ENCODE results near the gene SKIC2.

Gene SKIC2

DNA sequence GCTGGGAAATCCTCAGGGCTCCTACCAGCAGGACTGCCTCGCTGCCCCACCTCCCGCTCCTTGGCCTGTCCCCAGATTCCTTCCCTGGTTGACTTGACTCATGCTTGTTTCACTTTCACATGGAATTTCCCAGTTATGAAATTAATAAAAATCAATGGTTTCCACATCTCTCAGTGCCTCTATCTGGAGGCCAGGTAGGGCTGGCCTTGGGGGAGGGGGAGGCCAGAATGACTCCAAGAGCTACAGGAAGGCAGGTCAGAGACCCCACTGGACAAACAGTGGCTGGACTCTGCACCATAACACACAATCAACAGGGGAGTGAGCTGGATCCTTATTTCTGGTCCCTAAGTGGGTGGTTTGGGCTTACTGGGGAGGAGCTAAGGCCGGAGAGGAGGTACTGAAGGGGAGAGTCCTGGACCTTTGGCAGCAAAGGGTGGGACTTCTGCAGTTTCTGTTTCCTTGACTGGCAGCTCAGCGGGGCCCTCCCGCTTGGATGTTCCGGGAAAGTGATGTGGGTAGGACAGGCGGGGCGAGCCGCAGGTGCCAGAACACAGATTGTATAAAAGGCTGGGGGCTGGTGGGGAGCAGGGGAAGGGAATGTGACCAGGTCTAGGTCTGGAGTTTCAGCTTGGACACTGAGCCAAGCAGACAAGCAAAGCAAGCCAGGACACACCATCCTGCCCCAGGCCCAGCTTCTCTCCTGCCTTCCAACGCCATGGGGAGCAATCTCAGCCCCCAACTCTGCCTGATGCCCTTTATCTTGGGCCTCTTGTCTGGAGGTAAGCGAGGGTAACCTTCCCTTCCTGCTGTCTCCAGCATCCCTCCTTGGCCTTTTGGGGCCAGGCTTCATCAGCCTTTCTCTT, 13.2 kb upstream of the SKIC2 start, which contains the start of gene CFB:
CFB (plus strand) TSS at position 589 of the 863 bp plus-strand sequence; CDS start at position 716, 127 bp downstream.
- DNase-seq: no peak

DNA sequence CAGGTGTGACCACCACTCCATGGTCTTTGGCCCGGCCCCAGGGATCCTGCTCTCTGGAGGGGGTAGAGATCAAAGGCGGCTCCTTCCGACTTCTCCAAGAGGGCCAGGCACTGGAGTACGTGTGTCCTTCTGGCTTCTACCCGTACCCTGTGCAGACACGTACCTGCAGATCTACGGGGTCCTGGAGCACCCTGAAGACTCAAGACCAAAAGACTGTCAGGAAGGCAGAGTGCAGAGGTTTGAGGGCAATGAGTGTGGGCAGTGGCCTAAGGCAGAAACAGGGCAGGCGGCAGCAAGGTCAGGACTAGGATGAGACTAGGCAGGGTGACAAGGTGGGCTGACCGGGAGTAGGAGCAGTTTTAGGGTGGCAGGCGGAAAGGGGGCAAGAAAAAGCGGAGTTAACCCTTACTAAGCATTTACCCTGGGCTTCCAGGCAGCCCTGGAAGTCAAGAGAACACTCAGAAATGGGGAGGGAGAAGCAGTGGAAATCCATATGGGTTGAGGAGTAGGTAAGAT, 12.5 kb upstream of the SKIC2 start:
- no peak for DNase-seq

DNA sequence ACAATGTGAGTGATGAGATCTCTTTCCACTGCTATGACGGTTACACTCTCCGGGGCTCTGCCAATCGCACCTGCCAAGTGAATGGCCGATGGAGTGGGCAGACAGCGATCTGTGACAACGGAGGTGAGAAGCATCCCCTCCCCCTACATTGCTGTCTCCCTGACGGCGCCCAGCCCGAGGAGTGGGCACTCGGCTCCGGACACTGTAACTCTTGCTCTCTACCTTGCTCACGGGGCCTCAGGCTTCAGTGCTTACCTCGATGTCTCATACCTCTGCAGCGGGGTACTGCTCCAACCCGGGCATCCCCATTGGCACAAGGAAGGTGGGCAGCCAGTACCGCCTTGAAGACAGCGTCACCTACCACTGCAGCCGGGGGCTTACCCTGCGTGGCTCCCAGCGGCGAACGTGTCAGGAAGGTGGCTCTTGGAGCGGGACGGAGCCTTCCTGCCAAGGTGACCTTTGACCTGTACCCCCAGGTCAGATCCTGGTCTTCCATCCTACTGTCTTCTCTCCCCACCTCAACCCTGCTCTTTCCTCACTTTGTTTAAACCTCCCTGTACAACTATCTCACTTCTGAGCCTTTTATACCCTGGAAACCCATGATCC, 11.8 kb upstream of the SKIC2 start:
- no peak for DNase-seq

DNA sequence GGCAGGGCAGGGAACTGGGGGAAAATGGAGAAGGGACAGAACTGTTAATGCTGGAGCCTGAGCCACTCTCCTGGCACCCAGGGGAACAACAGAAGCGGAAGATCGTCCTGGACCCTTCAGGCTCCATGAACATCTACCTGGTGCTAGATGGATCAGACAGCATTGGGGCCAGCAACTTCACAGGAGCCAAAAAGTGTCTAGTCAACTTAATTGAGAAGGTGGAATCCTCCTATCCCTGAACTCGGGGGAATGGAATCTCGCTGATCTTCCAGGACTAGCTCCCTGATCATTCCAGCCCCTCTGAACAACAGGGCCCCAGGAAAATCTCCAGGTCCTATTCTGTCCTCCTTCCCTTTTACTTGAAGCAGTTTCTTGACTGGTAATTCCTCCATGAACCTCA, 11.1 kb upstream of the SKIC2 start:
- DNase-seq: no peak

DNA sequence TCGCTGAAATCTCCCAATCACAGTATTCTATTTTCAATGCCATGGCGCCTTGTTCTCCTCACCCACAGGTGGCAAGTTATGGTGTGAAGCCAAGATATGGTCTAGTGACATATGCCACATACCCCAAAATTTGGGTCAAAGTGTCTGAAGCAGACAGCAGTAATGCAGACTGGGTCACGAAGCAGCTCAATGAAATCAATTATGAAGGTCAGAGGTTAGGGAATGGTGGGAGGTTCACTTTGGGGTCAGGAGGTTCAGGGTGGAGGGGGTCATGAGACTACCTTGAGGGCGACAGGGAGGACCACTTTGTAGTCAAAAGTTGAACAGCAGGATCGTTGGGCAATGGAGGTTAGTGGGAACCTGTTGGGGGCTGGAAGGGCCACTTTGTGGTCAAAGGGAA, 10.7 kb upstream of the SKIC2 start:
- DNase-seq: no peak

DNA sequence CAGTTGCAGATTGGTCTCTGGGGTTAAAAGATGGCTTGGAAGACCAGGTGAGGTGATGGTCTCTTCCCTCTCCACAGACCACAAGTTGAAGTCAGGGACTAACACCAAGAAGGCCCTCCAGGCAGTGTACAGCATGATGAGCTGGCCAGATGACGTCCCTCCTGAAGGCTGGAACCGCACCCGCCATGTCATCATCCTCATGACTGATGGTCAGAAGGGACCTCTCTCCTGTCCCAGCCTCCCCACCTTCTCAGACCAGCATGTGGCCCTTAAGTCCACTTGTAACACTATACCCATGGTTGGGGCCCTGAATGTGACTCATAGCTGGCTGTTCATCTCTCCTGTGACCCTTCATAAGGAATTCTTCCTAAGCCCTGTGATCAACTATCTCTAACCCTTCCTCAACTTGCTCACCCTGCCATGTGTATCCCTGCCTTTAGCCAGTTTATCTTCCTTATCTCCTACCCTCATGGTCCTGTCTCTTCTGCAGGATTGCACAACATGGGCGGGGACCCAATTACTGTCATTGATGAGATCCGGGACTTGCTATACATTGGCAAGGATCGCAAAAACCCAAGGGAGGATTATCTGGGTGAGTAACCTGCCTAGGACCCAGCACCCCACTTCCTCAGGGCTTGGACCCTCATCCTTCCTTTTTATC, 10.1 kb upstream of the SKIC2 start:
- DNase-seq: no peak

DNA sequence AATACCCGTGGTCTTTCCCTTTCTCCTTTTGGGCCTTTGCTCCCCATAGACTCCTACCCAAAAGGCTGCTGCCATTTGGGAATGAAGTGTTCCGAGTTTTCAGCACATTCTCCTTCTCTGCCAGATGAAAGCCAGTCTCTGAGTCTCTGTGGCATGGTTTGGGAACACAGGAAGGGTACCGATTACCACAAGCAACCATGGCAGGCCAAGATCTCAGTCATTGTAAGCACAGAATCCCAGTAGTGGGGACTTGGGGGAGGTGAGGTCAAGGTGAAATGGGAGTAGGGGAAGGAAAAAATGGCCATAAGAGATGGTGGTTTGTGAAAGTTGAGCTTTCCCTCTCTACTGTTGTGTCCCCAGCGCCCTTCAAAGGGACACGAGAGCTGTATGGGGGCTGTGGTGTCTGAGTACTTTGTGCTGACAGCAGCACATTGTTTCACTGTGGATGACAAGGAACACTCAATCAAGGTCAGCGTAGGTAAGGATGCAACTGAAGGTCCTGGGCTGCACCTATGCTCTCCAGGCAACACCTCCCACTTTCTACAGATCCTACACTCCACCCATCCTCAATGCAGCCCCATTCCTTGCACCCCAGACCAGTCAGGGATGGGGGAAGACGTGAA, 8.9 kb upstream of the SKIC2 start:
- DNase-seq: no peak

DNA sequence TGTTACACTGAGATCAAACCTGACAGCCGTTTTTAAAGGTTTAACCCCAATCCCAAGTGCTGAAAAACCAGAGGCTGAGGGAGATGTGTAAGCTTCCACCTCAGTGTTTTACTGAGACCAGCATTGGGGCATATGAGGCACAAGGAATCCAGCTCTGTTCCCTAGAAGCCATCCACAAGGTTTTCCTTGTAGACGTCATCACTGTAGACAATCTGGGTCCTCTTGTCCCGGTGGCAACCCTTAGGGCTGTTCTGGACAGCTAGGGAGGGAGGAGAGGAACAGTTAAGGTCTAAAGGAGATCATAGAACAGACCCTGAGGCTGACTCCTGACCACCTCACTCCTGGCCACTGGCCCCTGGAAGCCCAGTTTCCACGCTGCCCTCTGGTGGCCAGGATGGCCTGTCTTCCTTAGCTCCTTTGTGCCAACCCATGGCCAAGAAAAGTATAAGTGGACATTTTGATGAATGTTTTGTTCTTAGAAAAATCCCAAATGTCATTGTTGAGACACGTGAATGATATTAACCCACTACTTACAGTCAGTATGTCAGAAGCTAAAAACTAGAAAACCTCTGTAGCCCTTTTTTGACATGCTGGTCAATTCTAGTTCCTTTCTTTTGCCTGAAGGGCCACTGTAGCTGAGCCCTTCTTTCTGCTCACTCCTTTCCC, 6.7 kb upstream of the SKIC2 start:
- no peak for DNase-seq

DNA sequence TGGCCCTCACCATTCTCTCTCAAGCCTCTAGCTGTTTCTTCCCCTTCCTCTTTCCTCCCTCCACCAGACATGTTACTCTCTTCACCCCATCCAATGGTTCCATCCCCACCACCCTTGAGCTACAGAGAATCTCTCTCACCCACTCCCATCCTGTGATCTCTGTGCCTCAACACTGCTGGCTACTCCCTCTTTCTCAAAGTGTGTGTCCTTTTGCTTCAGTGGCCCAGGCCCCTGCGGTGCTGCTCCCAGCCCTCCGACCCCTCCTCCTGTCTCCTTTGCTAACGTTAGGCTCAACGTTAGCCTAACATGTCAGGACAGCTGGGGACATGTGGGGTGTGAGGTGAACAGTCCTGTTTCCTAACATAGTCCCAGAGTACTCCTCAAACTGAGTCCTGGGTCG, 6.1 kb upstream of the SKIC2 start:
- DNase-seq: no peak

DNA sequence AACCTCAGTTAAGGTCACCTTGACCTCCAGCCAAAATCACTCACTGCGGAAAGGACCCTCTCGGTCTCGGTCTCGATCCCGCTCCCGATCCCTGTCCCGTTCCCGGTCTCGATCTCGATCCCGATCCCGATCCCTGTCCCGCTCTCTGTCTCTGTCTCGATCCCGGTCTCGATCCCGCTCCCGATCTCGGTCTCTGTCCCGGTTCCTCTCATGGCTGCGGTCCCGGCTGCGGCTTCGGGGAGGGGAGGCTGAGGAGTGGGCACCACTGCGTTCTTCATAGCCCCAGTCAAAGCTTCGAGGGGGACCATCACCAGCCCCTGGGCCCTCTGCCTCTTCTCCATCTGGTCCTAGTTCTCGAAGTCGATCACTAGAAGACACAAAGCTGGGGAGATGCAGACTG, 4.5 kb upstream of the SKIC2 start:
- DNase-seq: no peak

DNA sequence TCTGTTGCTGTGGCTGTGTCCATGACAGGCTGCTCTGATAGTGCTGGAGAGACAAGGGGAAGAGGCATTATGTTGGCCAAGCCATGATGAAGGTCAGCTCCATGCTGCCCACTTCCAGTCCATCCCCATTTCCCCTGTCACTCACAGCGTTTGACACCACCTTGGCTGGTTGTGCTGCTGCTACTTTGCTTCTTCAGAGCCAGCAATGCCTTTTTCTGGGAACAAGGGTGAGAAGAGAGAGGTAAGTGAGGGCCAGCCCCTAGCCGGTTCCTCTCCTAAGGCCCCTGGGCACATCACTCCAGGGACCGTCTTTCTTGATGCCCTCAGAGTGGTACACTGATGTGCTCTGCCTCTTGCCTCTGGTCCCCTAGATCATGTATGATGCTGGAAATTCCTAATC, 2.2 kb upstream of the SKIC2 start:
- no peak for DNase-seq

DNA sequence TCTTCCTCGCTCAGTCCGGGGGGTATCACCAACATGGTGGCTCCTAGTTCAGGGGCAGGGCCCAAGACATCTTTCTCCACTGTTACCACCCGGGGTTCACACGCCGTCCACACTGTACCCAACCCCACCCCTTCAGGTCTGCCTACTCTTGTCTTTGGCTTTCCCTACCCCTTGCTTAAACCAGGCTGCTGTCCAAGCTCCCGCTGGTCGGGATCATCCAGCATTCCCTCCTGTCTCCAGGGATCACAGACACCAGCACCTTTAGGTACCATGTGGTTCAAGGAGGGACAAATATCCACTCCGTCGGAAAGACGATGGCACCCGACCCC, 599 bp upstream of the SKIC2 start:
- no peak for DNase-seq

DNA sequence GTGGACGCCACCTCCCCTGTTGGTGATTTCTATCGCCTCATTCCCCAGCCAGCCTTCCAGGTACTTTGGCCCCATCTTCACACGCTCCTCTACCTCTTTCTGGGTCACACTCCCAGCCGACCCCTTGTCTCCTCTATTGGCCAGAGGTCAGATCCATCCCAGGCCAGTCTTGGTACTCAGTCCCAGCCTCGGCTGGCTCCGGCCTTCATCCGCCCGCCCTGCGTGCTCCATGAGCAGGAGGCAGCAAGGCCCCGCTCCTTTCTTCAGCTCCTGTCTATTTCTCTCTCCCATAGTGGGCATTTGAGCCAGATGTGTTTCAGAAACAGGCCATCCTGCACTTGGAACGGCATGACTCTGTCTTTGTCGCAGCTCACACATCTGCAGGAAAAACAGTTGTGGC, 2.6 kb downstream of the SKIC2 start:
- no peak for DNase-seq

DNA sequence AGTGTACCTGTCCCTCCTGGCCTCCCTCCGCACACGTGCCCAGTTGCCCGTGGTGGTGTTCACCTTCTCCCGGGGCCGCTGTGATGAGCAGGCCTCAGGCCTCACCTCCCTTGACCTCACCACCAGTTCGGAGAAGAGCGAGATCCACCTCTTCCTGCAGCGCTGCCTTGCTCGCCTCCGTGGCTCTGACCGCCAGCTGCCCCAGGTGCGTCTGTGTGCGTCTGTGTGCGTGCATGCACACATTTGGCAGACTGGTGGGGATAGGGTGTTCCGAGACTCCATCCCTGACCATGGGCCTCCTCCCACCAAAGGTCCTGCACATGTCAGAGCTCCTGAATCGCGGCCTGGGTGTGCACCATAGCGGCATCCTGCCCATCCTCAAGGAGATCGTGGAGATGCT, 4.9 kb downstream of the SKIC2 start:
- no peak for DNase-seq

DNA sequence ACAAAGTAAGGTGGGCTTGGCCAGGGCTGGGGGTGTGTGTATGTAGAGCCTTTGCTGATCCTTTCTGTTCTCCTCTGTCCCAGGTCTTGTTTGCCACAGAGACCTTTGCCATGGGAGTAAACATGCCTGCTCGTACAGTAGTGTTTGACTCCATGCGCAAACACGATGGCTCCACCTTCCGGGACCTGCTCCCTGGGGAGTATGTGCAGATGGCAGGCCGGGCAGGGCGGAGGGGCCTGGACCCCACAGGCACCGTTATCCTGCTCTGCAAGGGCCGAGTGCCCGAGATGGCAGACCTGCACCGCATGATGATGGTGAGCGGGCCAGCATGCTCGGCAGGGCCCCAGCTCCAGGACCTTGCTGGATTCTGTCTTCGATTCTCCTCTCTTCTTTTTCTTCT, 6.7 kb downstream of the SKIC2 start:
- DNase-seq: no peak

DNA sequence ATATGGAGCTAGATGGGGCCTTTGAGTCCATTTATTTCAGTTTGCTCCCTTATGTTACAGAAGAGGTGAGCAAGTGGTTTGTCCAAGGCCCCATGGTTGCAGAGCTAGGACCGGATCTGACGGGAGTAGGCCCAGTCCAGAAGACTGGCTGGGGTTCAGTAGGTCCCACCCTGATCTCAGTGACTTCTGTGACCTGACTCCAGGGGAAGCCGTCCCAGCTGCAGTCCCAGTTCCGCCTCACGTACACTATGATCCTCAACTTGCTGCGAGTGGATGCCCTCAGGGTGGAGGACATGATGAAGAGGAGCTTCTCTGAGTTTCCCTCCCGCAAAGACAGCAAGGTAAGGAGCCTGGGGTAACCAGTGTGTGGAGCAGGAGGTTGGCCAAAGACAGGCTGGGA, 7.5 kb downstream of the SKIC2 start:
- DNase-seq: no peak

DNA sequence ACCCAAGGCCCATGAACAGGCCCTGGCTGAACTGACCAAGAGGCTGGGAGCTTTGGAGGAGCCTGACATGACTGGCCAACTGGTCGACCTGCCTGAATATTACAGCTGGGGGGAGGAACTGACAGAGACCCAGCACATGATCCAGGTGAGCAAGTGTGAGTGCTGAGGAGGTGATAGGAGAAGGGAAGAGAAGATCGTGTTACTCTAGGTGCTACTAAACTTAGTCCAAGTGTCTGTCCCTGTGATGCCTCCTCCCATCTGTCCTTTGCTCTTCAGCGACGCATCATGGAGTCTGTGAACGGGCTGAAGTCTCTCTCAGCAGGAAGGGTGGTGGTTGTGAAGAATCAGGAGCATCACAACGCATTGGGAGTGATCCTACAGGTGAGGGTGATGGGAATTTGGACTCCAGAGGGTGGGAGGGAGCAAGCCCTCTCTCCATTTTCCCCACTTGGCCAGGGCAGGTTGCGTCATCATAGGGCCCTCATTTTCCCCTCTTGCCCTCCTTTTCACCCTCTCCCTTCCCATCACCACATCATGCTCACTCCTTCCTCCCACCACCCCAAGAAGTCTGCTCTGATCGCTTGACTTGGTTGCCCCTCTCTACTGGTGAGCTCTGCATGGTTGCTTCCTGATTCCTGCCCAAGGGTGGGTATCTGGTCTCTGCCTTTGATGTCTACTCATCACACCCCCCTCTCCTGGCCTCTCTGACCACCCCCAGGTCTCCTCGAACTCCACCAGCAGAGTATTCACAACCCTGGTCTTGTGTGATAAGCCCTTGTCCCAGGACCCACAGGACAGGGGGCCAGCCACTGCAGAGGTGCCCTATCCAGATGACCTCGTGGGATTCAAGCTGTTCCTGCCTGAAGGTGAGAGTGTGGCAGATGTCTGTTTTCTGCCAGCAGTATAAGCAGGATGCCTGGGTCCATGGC, 8.3 kb downstream of the SKIC2 start:
- no peak for DNase-seq

DNA sequence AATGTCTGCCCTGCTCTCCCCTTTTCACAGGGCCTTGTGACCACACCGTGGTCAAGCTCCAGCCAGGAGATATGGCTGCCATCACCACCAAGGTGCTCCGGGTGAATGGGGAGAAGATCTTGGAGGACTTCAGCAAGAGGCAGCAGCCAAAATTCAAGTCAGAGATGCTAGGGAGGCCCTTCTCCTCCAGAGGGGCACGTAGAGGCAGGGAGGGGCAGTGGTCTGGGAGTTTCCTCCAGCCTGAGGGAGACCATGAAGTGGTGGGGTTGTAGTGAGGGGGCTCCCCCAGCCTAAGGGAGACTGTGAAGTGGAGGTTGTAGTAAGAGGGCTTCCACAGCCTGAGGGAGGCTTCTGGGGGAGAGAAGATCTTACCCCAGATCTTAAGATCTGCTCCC, 8.9 kb downstream of the SKIC2 start:
- no peak for DNase-seq

DNA sequence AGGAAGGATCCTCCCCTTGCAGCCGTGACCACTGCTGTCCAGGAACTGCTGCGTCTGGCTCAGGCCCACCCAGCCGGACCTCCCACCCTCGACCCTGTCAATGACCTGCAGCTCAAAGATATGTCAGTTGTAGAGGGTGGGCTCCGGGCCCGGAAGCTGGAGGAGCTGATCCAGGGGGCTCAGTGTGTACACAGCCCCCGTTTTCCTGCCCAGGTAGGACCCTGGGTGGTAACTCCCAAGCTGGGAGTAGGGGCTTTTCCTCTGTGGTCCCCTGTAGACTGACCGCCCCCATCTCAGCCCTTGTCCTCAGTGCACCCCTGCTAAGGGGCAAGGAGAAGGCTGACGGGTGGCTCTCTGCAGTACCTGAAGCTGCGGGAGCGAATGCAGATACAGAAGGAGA, 9.4 kb downstream of the SKIC2 start:
- DNase-seq: no peak

DNA sequence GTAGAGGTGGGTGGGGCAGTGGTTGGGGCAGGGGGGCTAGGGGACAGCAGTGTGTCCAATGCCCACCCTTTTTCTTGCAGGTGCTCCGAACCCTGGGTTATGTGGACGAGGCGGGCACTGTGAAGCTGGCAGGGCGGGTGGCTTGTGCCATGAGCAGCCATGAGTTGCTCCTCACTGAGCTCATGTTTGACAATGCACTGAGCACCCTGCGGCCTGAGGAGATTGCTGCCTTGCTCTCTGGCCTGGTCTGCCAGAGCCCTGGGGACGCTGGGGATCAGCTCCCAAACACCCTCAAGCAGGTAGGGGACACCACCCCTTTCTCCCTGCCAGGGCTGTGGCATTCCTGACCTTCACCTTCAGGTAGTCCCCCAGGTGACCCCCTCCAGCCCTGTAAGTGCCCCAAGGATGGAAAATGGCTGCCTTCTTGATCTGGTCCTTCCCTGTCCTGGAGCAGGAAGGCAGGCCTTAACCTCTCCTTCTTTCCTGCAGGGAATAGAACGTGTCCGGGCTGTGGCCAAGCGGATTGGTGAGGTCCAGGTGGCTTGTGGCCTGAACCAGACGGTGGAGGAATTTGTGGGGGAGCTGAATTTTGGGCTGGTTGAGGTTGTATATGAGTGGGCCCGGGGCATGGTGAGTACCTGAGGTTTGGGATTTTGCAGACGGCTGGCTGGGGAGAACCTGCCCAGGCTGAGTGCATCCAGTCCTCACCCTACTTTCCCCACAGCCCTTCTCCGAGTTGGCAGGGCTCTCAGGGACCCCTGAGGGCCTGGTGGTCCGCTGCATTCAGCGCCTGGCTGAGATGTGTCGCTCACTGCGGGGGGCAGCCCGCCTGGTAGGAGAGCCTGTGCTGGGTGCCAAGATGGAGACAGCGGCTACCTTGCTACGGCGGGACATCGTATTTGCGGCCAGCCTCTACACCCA, 10.1 kb downstream of the SKIC2 start:
- no peak for DNase-seq

Measured in NCI-H1048 (cell line).